Mesenchymal stem cell (in vitro differentiated cells and primary cell): ENCODE measurements around the gene INPP5A.

ENCODE experiments used
- DNase-seq: peaks from one replicate; pipeline ENCODE4 v3.0.0-alpha.2; 2013
- H2AFZ ChIP-seq: one replicate; pipeline ENCODE4 v1.6.1; 2013; ENCODE audit warnings: low read depth, mild to moderate bottlenecking, control low read depth, inconsistent platforms, low read length, moderate library complexity
- H2AK5ac ChIP-seq: 2 replicates; pipeline ENCODE4 v1.6.1; 2013; ENCODE audit warnings: low read length, moderate library complexity, mild to moderate bottlenecking, inconsistent platforms; ENCODE audit not compliant: severe bottlenecking
- H2BK120ac ChIP-seq: one replicate; pipeline ENCODE4 v1.6.1; 2013; ENCODE audit warnings: low read depth, mild to moderate bottlenecking, inconsistent platforms, low read length, moderate library complexity
- H2BK12ac ChIP-seq, 2 experiments: one replicate each; pipeline ENCODE4 v1.6.1; 2013; ENCODE audit warnings: inconsistent platforms in 2 of 2, low read length in 2 of 2, mild to moderate bottlenecking in 2 of 2, moderate library complexity in 2 of 2, control low read depth in 1 of 2
- H2BK15ac ChIP-seq: one replicate; pipeline ENCODE4 v1.6.1; 2013; ENCODE audit warnings: mild to moderate bottlenecking, low read depth, inconsistent platforms; ENCODE audit not compliant: poor library complexity, severe bottlenecking
- H2BK5ac ChIP-seq: 2 replicates; pipeline ENCODE4 v1.6.1; 2013; ENCODE audit warnings: low read depth, mild to moderate bottlenecking, low read length, control low read depth, inconsistent platforms; ENCODE audit not compliant: poor library complexity, severe bottlenecking
- H3K14ac ChIP-seq, 2 experiments: one replicate each; pipeline ENCODE4 v1.6.1; 2013; ENCODE audit warnings: inconsistent platforms in 2 of 2, low read length in 2 of 2, control low read depth in 1 of 2, mild to moderate bottlenecking in 1 of 2, moderate library complexity in 1 of 2
- H3K18ac ChIP-seq, 2 experiments: one replicate each; pipeline ENCODE4 v1.6.1; 2013; ENCODE audit warnings: inconsistent platforms in 2 of 2, low read length in 2 of 2, control low read depth in 1 of 2, low read depth in 1 of 2, mild to moderate bottlenecking in 1 of 2
- H3K23ac ChIP-seq, 2 experiments: one replicate each; pipeline ENCODE4 v1.6.1; 2013; ENCODE audit warnings: inconsistent platforms in 2 of 2, low read length in 2 of 2, mild to moderate bottlenecking in 2 of 2, moderate library complexity in 2 of 2, control low read depth in 1 of 2
- H3K27ac ChIP-seq: 2 replicates; pipeline ENCODE4 v1.5.1; 2013; ENCODE audit warnings: mild to moderate bottlenecking, moderate library complexity, low read length, control low read depth, inconsistent platforms; ENCODE audit not compliant: poor library complexity, severe bottlenecking
- H3K27me3 ChIP-seq, 2 experiments: 2 replicates each; pipeline versions ENCODE4 v1.6.1 to v1.7.0; 2013; ENCODE audit warnings: low read length in 2 of 2, mild to moderate bottlenecking in 2 of 2, moderate library complexity in 2 of 2, control low read depth in 1 of 2, inconsistent platforms in 1 of 2; ENCODE audit not compliant: control insufficient read depth in 1 of 2, insufficient read depth in 1 of 2
- H3K36me3 ChIP-seq, 2 experiments: 2 replicates each; pipeline versions ENCODE4 v1.6.1 to v1.7.0; 2013; ENCODE audit warnings: low read length in 2 of 2, control low read depth in 1 of 2, inconsistent platforms in 1 of 2, low read depth in 1 of 2, mild to moderate bottlenecking in 1 of 2; ENCODE audit not compliant: insufficient read depth in 2 of 2, control insufficient read depth in 1 of 2
- H3K4ac ChIP-seq, 2 experiments: one replicate each; pipeline ENCODE4 v1.6.1; 2013; ENCODE audit warnings: inconsistent platforms in 2 of 2, low read length in 2 of 2, mild to moderate bottlenecking in 2 of 2, moderate library complexity in 2 of 2, control low read depth in 1 of 2, low read depth in 1 of 2
- H3K4me1 ChIP-seq: 2 replicates; pipeline ENCODE4 v1.6.1; 2013; ENCODE audit warnings: low read depth, low read length, control low read depth; ENCODE audit not compliant: control insufficient read depth, insufficient read depth
- H3K4me2 ChIP-seq: 2 replicates; pipeline ENCODE4 v1.6.1; 2013; ENCODE audit warnings: low read length, mild to moderate bottlenecking, inconsistent platforms; ENCODE audit not compliant: poor library complexity, severe bottlenecking
- H3K4me3 ChIP-seq, 2 experiments: 2 replicates each; pipeline versions ENCODE4 v1.5.1 to v1.7.0; 2013; ENCODE audit warnings: low read length in 2 of 2, mild to moderate bottlenecking in 2 of 2, control low read depth in 1 of 2, low read depth in 1 of 2; ENCODE audit not compliant: insufficient read depth in 1 of 2
- H3K79me1 ChIP-seq: replicated peaks from 2 replicates; pipeline ENCODE4 v1.6.1; 2013; ENCODE audit warnings: mild to moderate bottlenecking, control low read depth, low read length, inconsistent platforms; ENCODE audit not compliant: poor library complexity, severe bottlenecking
- H3K9ac ChIP-seq: 2 replicates; pipeline ENCODE4 v1.7.0; 2013; ENCODE audit warnings: mild to moderate bottlenecking, low read length, moderate library complexity
- H3K9me3 ChIP-seq: 2 replicates; pipeline ENCODE4 v1.7.0; 2013; ENCODE audit warnings: mild to moderate bottlenecking, low read length; ENCODE audit not compliant: control insufficient read depth
- H4K8ac ChIP-seq: one replicate; pipeline ENCODE4 v1.6.1; 2013; ENCODE audit warnings: inconsistent platforms, mild to moderate bottlenecking, low read length, moderate library complexity
- H4K91ac ChIP-seq: one replicate; pipeline ENCODE4 v1.6.1; 2013; ENCODE audit warnings: mild to moderate bottlenecking, low read length, inconsistent platforms
- WGBS: methylation state at CpG from one replicate; pipeline ENCODE4 v1.1.7; 2013; ENCODE audit warnings: mixed read lengths; 5-methylcytosine and 5-hydroxymethylcytosine counted together

The INPP5A gene

GRCh38 chr10:132535065-132535651, 2.4 kb upstream of the INPP5A start:
- Histone ChIP-seq H3K4me3 (no peak overlapping the region), H2BK120ac (no peak overlapping the region), H3K79me1 (peaks cover 13% of the 10 kb centered on the region), H3K27me3 (no peaks in the 10 kb centered on the region), H3K18ac (no peak overlapping the region), H3K14ac (peak overlapping the region in 1 of 2 experiments; percentile 29), H2BK5ac (no peak overlapping the region), H4K8ac (no peak overlapping the region), H2AFZ (no peak overlapping the region), H4K91ac (peak overlapping the region; percentile 58), H3K4me1 (peaks cover 42% of the 10 kb centered on the region), H3K23ac (no peak overlapping the region), H3K9ac (no peak overlapping the region), H2BK15ac (no peak overlapping the region), H2AK5ac (no peak overlapping the region), H3K4me2 (no peak overlapping the region), H3K36me3 (peaks cover 0 to 3% of the 10 kb centered on the region in 2 experiments), H2BK12ac (no peak overlapping the region), H3K4ac (no peak overlapping the region), H3K9me3 (peaks cover 17% of the 10 kb centered on the region), H3K27ac (no peak overlapping the region)
- DNase-seq: no peak
- 94% methylated on average over 17 of the region's 18 CpGs for WGBS

GRCh38 chr10:132536241-132536876, 1.2 kb upstream of the INPP5A start:
- peak overlapping the region; percentile 72 to 80 for H3K4me3 ChIP-seq
- no peak overlapping the region for H4K91ac ChIP-seq
- WGBS: 44% methylated on average over 20 of the region's 21 CpGs
- no peak overlapping the region for H2BK12ac ChIP-seq
- H4K8ac ChIP-seq: peak overlapping the region; percentile 89
- no peak overlapping the region for H3K27ac ChIP-seq
- no peak overlapping the region for H2AK5ac ChIP-seq
- peak overlapping the region; percentile 87 for H2AFZ ChIP-seq
- peak overlapping the region in 1 of 2 experiments; percentile 45 for H3K4ac ChIP-seq
- no peak overlapping the region for H2BK5ac ChIP-seq
- H3K18ac ChIP-seq: peak overlapping the region; percentile 85 to 90
- H3K4me2 ChIP-seq: peak overlapping the region; percentile 81
- H2BK120ac ChIP-seq: peak overlapping the region; percentile 69
- peak overlapping the region; percentile 84 for H3K9ac ChIP-seq
- H3K36me3 ChIP-seq: peaks cover 0 to 3% of the 10 kb centered on the region in 2 experiments
- peak overlapping the region; percentile 12 to 94 for H3K14ac ChIP-seq
- H3K79me1 ChIP-seq: peaks cover 18% of the 10 kb centered on the region
- DNase-seq: no peak
- no peak overlapping the region for H2BK15ac ChIP-seq
- peaks cover 52% of the 10 kb centered on the region for H3K4me1 ChIP-seq
- H3K23ac ChIP-seq: no peak overlapping the region
- no peaks in the 10 kb centered on the region for H3K27me3 ChIP-seq
- peaks cover 10% of the 10 kb centered on the region for H3K9me3 ChIP-seq

GRCh38 chr10:132536877-132537683, 507 bp upstream of the INPP5A start:
- DNase-seq: peak; percentile 98

More at GRCh38 chr10:132536877-132537683, 507 bp upstream of the INPP5A start:
- Histone ChIP-seq H2BK120ac (peak overlapping the region; percentile 69), H3K14ac (peak overlapping the region in 1 of 2 experiments; percentile 94), H3K9ac (peak overlapping the region; percentile 84), H2AFZ (peak overlapping the region; percentile 87), H4K91ac (peak overlapping the region; percentile 94), H3K4me3 (peak overlapping the region; percentile 72 to 80), H3K36me3 (peaks cover 0 to 3% of the 10 kb centered on the region in 2 experiments), H2BK15ac (peak overlapping the region; percentile 60), H3K27ac (no peak overlapping the region), H3K4ac (peak overlapping the region; percentile 27 to 45), H2BK5ac (no peak overlapping the region), H2BK12ac (no peak overlapping the region), H3K23ac (peak overlapping the region in 1 of 2 experiments; percentile 46), H4K8ac (peak overlapping the region; percentile 89), H3K9me3 (peaks cover 3% of the 10 kb centered on the region), H3K4me2 (peak overlapping the region; percentile 81), H3K79me1 (peaks cover 24% of the 10 kb centered on the region), H3K27me3 (no peaks in the 10 kb centered on the region), H2AK5ac (no peak overlapping the region), H3K4me1 (peaks cover 58% of the 10 kb centered on the region), H3K18ac (peak overlapping the region; percentile 85 to 90)
- WGBS: 0% methylated on average over 35 of the region's 102 CpGs
